ENCODE measurements around the gene SLAMF9.

- TF ChIP-seq CTCF (IDR thresholded peaks at IDR 0.05; ENCODE audit: insufficient read depth, low read length, poor library complexity, severe bottlenecking): no peak
- no peak for TF ChIP-seq EZH2phosphoT487 (conservative IDR thresholded peaks at IDR 0.05; ENCODE audit: low read length)
Observed at GRCh38 chr1:159925719-159926078, 28.3 kb downstream of the SLAMF9 start.

All from SU-DHL-6 (cell line).